ENCODE results near the gene BICRA.

DNA sequence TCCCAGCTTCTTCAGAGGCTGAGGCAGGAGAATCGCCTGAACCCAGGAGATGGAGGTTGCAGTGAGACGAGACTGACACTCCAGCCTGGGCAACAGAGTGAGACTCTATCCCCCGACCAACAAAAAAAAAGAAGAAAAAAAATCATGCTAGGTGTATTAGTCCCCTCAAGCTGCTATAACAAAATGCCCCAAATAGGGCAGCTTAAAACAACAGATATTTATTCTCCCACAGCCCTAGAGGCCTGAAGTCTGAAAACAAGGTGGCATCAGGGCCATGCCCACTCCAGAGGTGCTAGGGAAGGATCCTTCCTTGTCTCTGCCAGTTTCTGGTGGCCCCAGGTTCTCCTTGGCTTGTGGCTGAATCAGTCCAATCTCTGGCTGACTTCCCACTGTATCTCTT, 95.7 kb downstream of the BICRA start:
- TF ChIP-seq, protein P1, sequence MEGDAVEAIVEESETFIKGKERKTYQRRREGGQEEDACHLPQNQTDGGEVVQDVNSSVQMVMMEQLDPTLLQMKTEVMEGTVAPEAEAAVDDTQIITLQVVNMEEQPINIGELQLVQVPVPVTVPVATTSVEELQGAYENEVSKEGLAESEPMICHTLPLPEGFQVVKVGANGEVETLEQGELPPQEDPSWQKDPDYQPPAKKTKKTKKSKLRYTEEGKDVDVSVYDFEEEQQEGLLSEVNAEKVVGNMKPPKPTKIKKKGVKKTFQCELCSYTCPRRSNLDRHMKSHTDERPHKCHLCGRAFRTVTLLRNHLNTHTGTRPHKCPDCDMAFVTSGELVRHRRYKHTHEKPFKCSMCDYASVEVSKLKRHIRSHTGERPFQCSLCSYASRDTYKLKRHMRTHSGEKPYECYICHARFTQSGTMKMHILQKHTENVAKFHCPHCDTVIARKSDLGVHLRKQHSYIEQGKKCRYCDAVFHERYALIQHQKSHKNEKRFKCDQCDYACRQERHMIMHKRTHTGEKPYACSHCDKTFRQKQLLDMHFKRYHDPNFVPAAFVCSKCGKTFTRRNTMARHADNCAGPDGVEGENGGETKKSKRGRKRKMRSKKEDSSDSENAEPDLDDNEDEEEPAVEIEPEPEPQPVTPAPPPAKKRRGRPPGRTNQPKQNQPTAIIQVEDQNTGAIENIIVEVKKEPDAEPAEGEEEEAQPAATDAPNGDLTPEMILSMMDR (IDR thresholded peaks at IDR 0.05; ENCODE audit: poor library complexity): no peak
- no peak for TF ChIP-seq EZH2phosphoT487 (IDR thresholded peaks at IDR 0.05; ENCODE audit: low read depth, severe bottlenecking, unreplicated experiment)

Data from hepatocyte (in vitro differentiated cells).